GM18505 (cell line): ENCODE measurements around the gene TSPAN15.
"Not testable (repeated sequence)": the region's sequence is repeated elsewhere in the genome, so short reads cannot be mapped to it uniquely, and the experiment has no call there.

Source experiments
- ATAC-seq: cut with Tn5 transposase; IDR thresholded peaks from one replicate; pipeline ENCODE4 v1.9.1; 2021; ENCODE audit not compliant: unreplicated experiment
- POLR2A ChIP-seq: IDR thresholded peaks from 4 replicates; pipeline ENCODE4 v1.6.1; 2011; ENCODE audit warnings: borderline replicate concordance; ENCODE audit not compliant: insufficient read depth, insufficient read length; ENCODE audit errors: extremely low read depth

TSPAN15 gene

GRCh38 chr10:69506487-69506833 lies 55.2 kb downstream of the TSPAN15 start:
- no peak for ATAC-seq

GRCh38 chr10:69506834-69507713 lies 55.8 kb downstream of the TSPAN15 start:
- no peak for ATAC-seq

More at GRCh38 chr10:69506487-69506833, 55.2 kb downstream of the TSPAN15 start:
- no peak for TF ChIP-seq POLR2A

GRCh38 chr10:69508738-69509340 lies 57.6 kb downstream of the TSPAN15 start:
- no peak for ATAC-seq
- TF ChIP-seq POLR2A, result no peak

More at GRCh38 chr10:69506834-69507713, 55.8 kb downstream of the TSPAN15 start:
- TF ChIP-seq POLR2A, result no peak

GRCh38 chr10:69512901-69513300 lies 61.6 kb downstream of the TSPAN15 start:
- no peak for TF ChIP-seq POLR2A
- no peak for ATAC-seq

- TF ChIP-seq POLR2A, result no peak
- ATAC-seq, result no peak
These were observed 62.4 kb downstream of the TSPAN15 start for GRCh38 chr10:69513617-69514016.

- TF ChIP-seq POLR2A, result no peak
- ATAC-seq, result no peak
These were observed 64.5 kb downstream of the TSPAN15 start for GRCh38 chr10:69515699-69516259.

- ATAC-seq, result no peak
- no peak for TF ChIP-seq POLR2A
These were observed 65.1 kb downstream of the TSPAN15 start for GRCh38 chr10:69516316-69516715.

GRCh38 chr10:69516796-69517195 lies 65.5 kb downstream of the TSPAN15 start:
- no peak for TF ChIP-seq POLR2A
- ATAC-seq, result no peak

GRCh38 chr10:69517271-69517848 lies 66.1 kb downstream of the TSPAN15 start:
- TF ChIP-seq POLR2A, result no peak
- no peak for ATAC-seq

- ATAC-seq, result no peak
- TF ChIP-seq POLR2A, result no peak
These were observed 76.7 kb downstream of the TSPAN15 start for GRCh38 chr10:69527961-69528360.

GRCh38 chr10:69533658-69534057 lies 82.4 kb downstream of the TSPAN15 start:
- no peak for ATAC-seq
- no peak for TF ChIP-seq POLR2A

GRCh38 chr10:69536521-69536920 lies 85.3 kb downstream of the TSPAN15 start:
- ATAC-seq, result not testable (repeated sequence)

GRCh38 chr10:69537449-69537848 lies 86.2 kb downstream of the TSPAN15 start:
- no peak for TF ChIP-seq POLR2A
- no peak for ATAC-seq
